ACHN (cell line): ENCODE results near the gene NELFE.
"Not testable (repeated sequence)": the region's sequence is repeated elsewhere in the genome, so short reads cannot be mapped to it uniquely, and the experiment has no call there.

Experiments used
- DNase-seq: peaks from one replicate; pipeline ENCODE4 v3.0.0-alpha.2; 2015
- in situ Hi-C: cut with HindIII; loops from 2 replicates; pipeline ENCODE4 v1.10.0; 2017; ENCODE audit warnings: low sequenced_read_pairs, low pct_ligation_motif_present, low pct_unique_long_range_greater_than_20kb

The NELFE gene

DNA sequence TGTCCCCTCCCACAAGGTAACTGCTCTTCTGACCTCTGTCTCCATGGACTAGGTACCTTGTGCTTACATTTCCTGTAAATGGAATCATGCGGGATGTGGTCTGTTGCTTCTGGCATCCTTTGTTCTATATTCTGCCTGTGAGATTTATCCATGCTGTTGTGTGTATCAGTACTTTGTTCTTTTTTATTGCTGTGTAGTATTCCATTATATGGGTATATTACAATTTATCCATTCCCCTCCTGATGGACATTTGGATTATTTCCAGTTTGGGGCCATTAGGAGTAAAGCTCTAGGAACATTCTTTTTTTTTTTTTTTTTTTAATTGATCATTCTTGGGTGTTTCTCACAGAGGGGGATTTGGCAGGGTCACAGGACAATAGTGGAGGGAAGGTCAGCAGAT, 27.8 kb downstream of the NELFE start:
- DNase-seq, result no peak
- in situ Hi-C loops, result no loop called here

DNA sequence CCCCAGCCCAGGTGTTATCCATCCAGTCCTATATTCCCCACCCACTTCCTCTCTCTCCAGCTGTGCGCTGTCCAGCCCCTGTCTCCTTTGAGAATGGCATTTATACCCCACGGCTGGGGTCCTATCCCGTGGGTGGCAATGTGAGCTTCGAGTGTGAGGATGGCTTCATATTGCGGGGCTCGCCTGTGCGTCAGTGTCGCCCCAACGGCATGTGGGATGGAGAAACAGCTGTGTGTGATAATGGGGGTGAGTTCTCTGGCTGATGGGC, 30.2 kb downstream of the NELFE start:
- in situ Hi-C loops, result no loop called here

DNA sequence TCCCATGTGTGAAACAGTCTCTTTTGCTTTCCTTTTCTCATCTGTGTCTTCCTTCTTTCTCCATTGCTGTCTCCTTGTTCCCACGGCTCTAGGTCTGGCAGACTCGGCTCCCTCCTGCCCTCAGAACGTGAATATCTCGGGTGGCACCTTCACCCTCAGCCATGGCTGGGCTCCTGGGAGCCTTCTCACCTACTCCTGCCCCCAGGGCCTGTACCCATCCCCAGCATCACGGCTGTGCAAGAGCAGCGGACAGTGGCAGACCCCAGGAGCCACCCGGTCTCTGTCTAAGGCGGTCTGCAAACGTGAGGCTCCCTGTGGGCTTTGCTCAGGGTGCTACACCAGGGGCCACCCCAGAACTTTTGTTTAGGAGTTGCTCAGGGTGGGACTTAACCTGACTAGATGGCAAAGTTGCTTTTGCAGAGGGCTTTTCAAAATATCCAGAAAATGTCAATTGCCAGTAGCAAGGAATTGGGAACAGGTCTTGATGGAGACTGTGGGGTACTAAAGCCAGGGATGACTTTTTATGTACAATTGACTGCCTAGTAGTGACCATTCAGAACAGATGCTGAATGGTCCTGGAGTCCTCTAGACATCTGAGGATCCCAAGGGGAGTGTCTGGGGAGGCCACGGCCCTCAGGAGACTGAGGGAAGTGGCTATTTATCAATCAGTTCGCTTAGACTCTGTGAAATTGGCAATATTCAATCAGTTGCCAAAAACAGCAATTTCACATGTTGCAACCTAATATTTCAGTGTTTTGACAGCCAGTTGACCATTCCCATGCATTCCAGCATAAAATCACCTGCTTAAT, 30.7 kb downstream of the NELFE start:
- DNase-seq, result no peak
- in situ Hi-C loops, result no loop called here

More for the DNA sequence above, 30.2 kb downstream of the NELFE start:
- DNase-seq, result no peak

GRCh38 chr6:31927242-31927862, 31.4 kb downstream of the NELFE start, which contains the start of gene C2:
Gene C2 (plus strand): TSS chr6:31927717. CDS start chr6:31927753, 36 bp downstream.
- DNase-seq, result no peak
- in situ Hi-C loops, result no loop called here

DNA sequence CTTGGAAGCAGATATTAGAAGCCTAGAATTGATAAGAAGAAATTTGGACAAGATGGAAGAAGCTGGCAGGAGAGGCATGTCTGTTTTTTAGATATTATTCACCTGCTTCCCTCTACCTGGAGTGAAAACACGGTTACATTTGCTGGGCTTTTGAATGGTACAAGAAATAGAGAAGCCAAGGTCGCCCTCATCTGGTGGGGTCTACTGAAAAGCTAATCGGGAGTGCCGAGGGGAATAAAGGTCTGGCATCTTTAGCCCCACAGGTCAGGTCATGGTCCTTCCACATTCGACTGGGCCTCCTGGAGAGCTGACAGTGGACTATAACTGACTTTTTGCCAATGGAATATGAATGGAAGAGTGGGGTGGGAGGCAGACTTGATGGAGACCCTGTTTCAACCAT, 35.8 kb downstream of the NELFE start:
- in situ Hi-C loops, result no loop called here
- DNase-seq, result peak; percentile 21

GRCh38 chr6:31920811-31921210, 38.0 kb downstream of the NELFE start:
- in situ Hi-C loops, result no loop called here

DNA sequence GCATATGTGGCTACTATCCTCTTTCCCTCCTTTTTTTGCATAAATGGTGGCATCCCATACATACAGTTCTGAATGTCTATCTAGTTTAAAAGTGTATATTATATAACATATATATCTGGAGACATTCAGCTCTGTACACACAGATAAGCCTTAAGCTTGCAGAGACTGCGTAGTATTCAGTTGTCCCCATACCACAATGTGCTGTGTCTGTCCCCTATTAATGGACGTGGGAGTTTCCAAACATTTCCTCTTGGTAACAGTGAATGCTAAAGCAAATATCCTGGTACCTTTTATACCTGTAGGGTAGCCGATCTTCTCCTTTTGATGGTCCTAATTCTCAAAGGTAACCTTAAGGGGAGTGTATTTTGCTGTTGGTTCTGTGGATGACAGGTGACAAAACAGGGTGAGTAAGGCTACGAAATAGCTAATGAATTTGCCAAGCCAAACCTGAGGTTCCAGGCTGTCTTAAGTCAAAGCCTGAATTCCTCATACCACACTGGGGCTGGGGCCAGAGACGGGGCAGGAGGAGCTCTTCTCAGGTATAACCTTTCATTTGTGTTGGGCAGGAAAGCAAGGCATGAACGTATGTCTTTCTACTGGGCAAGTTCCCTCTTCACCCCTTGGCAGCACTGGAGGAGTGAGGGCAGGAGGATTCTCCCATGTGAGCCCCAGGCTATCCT, 39.0 kb downstream of the NELFE start:
- no peak for DNase-seq
- in situ Hi-C loops, result no loop called here

More at GRCh38 chr6:31920811-31921210, 38.0 kb downstream of the NELFE start:
- DNase-seq, result no peak

- in situ Hi-C loops, result no loop called here
- no peak for DNase-seq
Measured at GRCh38 chr6:31918069-31918720, 40.6 kb downstream of the NELFE start.

GRCh38 chr6:31915756-31916155, 43.0 kb downstream of the NELFE start:
- DNase-seq, result no peak
- in situ Hi-C loops, result no loop called here

DNA sequence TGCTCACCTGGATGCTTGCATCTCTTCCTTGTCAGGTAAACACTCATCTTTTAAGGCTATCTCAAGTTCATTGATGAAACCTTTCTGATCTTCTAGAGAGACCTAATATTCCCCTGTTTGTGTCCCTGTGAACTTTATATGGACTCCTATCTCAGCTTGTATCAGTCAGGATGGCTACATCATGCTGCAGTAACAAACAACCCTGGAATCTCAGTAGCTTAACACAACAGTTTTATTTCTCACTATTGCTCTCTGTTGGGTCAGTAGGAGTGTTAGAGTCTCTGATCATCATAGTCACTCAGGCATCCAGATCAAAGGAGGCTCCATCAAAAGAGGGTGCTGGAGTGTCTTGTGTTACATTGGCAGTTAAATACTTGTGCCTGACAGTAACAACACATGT, 43.4 kb downstream of the NELFE start:
- in situ Hi-C loops, result no loop called here
- no peak for DNase-seq

- in situ Hi-C loops, result no loop called here
- no peak for DNase-seq
Measured at GRCh38 chr6:31911826-31912585, 46.8 kb downstream of the NELFE start.

- DNase-seq, in situ Hi-C loops: not testable (repeated sequence)
Measured at GRCh38 chr6:31909298-31909697, 49.5 kb downstream of the NELFE start.

DNA sequence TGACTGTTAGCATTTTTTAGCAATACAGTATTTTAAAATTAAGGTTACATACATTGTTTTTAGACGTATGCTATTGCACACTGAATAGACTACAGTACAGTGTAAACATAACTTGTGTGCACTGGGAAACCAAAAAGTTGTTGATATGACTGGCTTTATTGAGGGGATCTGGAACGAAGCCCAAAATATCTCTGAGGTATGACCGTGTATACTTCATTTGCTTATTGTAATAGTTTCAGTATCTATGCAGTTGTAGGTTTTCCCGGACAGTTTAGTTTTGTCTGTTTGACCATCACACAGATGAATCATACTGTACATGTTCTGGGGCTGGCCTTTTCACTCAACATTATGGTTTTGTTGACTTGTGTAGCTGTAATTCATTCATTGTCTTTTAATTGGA, 50.0 kb downstream of the NELFE start:
- in situ Hi-C loops, result no loop called here
- DNase-seq, result no peak

- DNase-seq, in situ Hi-C loops: not testable (repeated sequence)
Measured at GRCh38 chr6:31908255-31908654, 50.5 kb downstream of the NELFE start.

GRCh38 chr6:31907158-31907813, 51.5 kb downstream of the NELFE start:
- in situ Hi-C loops, result no loop called here

DNA sequence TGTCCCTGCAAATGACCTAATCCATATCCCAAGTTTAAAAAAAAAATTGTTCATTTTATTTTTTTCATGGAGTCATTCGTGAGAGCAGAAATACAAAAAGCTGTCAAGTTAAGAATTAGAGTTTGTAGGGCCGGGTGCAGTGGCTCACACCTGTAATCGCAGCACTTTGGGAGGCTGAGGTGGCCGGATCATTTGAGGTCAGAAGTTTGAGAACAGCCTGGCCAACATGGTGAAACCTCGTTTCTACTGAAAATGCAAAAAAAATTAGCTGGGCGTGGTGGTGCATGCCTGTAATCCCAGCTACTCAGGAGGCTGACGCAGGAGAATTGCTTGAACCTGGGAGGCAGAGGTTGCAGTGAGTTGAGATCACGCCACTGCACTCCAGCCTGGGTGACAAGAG, 52.0 kb downstream of the NELFE start:
- in situ Hi-C loops, DNase-seq: not testable (repeated sequence)

More at GRCh38 chr6:31907158-31907813, 51.5 kb downstream of the NELFE start:
- DNase-seq, result peak; percentile 18

DNA sequence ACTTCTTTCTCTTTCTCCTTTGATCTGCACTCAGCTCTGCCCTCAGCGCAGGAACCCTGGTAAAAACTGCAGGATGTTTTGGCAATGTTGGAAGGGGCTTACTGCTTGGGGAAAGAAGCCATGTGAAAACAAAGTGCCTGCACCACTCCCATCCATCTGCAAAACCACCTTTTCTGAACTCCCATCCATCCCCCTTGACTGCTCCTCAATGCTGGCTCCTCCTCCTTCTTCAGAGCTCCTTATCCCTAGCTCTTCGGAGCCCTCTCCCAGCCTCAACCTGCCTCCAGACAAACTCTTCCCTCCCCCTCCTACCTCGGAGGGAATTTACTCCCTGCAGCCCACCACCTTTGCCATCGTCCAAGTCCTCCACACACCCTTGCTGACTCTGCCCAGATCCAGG, 52.6 kb downstream of the NELFE start:
- DNase-seq, result no peak
- in situ Hi-C loops, result no loop called here

GRCh38 chr6:31905041-31905440, 53.7 kb downstream of the NELFE start:
- in situ Hi-C loops, result no loop called here
- no peak for DNase-seq
